Stomach (tissue), 4 donors: ENCODE results near the gene STAU1.
"Not testable (repeated sequence)": the region's sequence is repeated elsewhere in the genome, so short reads cannot be mapped to it uniquely, and the experiment has no call there.

Source experiments
- EP300 ChIP-seq: sonication (generic); formaldehyde crosslinking; IDR thresholded peaks from one replicate; pipeline ENCODE4 v1.6.1; 2017; ENCODE audit warnings: antibody characterized with exemption
- POLR2A ChIP-seq, 4 donors: fragments of 450-650 bp; IDR thresholded peaks; one replicate each; pipeline ENCODE4 v1.6.1; 2016; ENCODE audit warnings: antibody characterized with exemption in 4 of 4, control low read depth in 2 of 4, mild to moderate bottlenecking in 1 of 4, moderate library complexity in 1 of 4
- TF ChIP-seq, protein P1 (sequence below), 7 experiments: fragments of 450-650 bp in 4 of 7; fragments of 200-600 bp in 3 of 7; sonication (generic) in 3 of 7; IDR thresholded peaks; one replicate each; pipeline ENCODE4 v1.5.1; 2016 to 2019; ENCODE audit warnings: antibody characterized with exemption in 7 of 7, control low read depth in 2 of 7, mild to moderate bottlenecking in 1 of 7

DNA sequence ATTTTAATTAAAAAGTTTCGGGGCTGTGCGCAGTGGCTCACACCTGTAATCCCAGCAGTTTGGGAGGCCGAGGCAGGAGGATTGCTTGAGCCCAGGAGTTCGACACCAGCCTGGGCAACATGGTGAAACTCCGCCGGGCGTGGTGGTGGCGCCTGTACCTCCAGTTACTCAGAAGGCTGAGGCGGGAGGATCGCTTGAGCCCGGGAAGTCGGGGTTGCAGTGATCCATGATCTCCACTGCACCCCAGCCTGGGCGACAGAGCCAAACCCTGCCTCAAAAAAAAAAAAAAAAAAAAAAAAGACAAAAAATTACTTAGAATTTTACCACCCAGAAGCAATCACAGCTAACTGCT lies 30.6 kb upstream of the STAU1 start:
- TF ChIP-seq, protein P1, sequence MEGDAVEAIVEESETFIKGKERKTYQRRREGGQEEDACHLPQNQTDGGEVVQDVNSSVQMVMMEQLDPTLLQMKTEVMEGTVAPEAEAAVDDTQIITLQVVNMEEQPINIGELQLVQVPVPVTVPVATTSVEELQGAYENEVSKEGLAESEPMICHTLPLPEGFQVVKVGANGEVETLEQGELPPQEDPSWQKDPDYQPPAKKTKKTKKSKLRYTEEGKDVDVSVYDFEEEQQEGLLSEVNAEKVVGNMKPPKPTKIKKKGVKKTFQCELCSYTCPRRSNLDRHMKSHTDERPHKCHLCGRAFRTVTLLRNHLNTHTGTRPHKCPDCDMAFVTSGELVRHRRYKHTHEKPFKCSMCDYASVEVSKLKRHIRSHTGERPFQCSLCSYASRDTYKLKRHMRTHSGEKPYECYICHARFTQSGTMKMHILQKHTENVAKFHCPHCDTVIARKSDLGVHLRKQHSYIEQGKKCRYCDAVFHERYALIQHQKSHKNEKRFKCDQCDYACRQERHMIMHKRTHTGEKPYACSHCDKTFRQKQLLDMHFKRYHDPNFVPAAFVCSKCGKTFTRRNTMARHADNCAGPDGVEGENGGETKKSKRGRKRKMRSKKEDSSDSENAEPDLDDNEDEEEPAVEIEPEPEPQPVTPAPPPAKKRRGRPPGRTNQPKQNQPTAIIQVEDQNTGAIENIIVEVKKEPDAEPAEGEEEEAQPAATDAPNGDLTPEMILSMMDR (IDR thresholded peaks at IDR 0.05): not testable (repeated sequence)
- not testable (repeated sequence) for TF ChIP-seq EP300; POLR2A (IDR thresholded peaks at IDR 0.05)
